ENCODE measurements around the gene BMI1.
"Not testable (repeated sequence)": the region's sequence is repeated elsewhere in the genome, so short reads cannot be mapped to it uniquely, and the experiment has no call there.

BMI1 gene

DNA sequence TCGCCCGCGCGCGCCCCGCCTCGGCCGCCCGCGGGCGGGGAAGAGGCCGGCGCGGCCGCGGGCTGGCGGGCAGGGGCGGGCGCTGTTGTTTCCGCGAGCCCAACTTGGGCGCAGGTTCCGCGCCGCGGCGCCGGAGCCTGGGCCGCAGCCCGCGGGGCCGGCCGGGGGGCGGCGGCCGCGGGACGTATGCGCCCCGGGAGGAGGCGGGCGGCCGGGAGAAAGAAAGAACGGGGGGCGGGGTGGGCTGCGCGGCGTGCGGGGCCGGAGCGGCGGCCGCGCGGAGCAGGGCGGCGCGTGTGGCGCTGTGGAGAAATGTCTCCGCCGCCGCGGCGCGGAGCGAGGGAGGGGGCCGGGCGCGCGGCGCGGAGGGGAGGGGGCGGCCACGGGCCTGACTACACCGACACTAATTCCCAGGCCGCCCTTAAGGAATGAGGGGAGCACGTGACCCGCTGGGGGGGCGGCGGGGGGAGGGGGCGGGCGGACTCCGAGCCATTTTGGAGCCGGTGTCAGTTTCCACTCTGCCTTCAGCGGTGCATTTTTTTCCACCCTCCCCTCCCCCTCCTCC is at the start of gene BMI1:
Gene BMI1 (plus strand): TSS at position 509 of the 565 bp plus-strand sequence. CDS start 5,351 bp downstream, outside the sequence.
- peak; percentile 76 for DNase-seq

DNA sequence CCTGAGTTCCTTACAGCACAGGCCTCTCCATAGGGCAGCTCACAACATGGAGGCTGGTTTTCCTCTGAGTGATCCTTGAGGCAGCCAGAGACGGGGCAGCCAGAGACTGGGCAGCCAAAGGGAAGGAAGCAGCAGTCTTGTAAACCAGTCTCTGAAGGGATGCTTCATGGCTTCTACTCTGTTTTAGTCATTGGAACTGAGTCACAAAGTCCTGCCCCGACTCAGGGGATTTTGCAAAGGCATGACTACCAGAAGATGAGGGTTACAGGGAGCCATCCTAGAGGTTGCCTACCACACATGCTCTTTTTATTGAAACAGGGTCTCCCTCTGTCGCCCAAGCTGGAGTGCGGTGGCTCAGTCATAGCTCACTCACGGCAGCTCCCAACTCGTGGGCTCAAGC is 49.1 kb upstream of the BMI1 start:
- no peak for DNase-seq

DNA sequence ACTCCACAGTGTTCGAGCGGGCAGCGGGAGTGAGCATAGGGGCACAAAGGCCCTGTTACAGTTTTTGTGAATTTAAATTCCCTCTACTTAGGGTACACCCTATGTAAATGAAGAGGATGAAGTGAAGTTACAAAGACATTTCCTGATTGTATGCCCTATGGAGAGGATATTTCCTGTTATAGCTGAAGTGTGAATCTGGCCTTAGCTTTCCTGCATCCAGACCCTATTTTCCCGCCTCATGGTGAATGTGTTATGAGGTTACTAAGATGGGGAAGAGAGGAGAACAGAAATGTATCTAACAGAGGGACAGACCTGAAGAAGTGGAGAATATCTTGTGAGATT is 42.5 kb upstream of the BMI1 start:
- DNase-seq: no peak

DNA sequence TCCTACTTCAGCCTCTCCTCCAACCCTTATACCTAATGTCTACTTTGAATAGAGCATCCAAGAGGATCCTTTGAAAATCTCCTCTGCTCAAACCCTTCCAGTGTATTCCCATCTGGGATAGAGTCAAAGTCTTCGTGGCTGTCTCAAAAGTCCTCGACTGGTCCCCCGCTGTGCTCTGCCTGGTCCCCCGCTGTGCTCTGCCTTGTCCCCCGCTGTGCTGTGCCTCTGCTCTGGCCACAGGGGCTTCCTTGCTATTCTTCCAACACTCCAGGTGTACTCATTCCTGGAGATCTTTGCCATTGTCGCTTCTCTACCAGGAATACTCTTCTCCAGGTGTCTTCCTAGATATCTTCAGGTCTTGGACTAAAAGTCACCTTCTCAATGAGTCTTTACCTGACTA is 40.8 kb upstream of the BMI1 start:
- no peak for DNase-seq

DNA sequence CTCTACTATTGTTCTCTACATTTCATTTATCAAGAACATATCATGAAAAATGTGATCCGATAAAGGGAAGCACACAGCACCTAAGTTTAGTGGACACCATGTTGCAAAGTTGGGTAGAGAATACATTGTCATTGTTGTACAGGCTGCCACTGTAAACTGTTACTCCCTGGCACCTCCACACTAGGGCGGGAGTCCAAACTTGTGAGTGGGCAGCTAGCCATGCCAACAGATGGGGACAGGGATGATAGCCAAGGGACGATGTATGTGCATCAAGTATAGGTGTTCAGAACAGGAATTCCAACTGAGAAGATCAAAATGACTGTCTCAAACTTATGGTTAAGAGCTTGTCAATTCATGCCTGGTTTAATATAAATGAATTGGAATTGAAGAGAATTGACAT is 35.8 kb upstream of the BMI1 start:
- DNase-seq: no peak

DNA sequence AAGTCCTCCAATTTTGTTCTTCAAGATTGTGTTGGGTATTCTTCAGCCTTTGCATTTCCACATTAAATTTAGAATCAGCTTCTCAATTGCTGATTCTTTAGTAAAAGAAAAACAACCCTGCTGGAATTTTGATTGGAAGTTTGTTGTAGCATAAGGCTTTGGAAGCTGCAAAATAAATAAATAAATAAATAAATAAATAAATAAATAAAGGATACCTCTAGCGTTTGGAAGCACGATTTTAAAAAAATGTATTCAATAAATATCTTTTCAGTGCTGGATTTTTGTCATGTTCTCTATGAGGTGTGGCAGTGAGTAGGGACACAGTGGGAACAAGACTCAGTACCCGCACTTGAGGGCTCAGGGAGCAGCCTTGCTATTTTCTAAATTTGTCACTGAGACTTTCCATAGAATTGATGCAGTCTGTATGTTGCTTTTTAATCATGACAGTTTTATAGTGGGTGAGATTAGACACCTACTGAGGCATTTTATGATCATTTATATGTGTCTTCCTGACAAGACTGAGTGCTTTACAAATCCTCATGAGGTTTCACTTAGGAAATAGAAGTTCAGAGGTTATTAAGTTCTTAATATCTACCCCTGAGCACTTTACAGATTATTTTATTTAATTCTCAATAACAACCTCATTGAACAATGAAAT is 27.0 kb upstream of the BMI1 start:
- DNase-seq: no peak

DNA sequence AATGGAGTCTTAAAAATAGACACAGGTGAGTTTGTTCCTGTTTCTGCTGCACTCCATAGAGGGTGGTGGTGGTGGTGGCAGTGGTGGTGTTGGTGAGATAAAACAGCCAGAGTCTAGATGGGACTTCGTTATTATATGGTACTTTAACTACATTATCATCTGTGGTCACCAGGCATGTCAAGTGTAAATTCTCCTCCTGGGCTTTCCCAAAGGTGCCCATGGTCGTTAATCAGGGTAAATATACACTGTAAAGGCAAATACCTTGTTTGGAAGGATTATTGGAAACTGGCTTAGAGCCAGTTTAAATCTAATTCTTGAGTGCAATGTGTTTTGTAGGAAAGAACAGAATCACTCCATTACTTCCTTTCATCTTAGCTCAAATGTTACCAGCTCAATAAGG is 26.2 kb upstream of the BMI1 start:
- DNase-seq: no peak

DNA sequence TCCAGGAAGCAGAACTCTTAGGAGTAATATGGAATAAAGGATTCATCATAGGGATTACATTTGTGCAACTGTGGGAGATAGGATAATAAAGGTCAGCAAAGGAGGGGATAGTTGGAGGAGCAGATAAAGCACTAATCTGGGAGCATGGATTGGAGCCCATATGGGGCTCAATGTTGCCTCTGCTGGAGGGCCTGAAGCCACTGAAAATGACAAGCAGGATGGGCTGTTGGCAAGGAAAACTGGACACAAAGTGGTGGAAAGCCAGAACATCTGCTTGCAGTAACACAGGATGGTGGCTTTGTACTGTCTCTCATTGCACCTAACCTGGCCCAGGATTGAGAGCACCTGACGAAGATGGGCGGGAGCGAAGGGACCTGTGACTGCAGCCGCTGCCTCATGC is 19.7 kb upstream of the BMI1 start:
- no peak for DNase-seq

DNA sequence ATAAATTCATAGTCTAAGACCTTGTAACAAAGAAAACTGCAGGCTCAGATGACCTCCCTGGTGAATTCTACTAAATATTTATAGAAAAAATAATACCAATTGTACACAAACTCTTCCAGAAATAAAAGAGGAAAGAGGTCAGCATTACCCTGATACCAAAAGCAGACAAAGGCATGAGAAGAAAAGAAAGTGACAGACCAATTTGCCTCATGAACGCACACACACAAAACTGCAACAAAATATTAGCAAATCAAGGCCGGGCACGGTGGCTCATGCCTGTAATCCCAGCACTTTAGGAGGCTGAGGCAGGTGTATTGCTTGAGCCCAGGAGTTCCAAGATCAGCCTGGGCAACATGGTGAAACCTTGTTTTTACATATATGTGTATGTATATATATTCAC is 17.4 kb upstream of the BMI1 start:
- DNase-seq: no peak

DNA sequence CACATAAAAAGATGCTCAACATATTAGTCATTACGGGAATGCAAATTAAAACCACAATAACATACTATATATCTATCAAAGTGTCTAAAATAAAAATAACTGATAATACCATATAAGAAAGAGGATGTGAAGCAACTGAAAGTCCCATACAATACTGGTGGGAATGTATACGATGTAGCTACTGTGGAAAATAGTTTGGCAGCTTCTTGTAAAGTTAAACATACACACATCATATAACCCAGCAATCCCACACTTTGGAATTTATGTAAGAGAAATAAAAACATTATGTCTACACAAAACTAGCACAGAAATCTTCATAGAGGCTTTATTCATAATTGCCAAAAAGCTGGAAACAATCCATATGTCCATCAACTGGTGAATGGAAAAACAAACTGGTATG is 15.2 kb upstream of the BMI1 start:
- no peak for DNase-seq

DNA sequence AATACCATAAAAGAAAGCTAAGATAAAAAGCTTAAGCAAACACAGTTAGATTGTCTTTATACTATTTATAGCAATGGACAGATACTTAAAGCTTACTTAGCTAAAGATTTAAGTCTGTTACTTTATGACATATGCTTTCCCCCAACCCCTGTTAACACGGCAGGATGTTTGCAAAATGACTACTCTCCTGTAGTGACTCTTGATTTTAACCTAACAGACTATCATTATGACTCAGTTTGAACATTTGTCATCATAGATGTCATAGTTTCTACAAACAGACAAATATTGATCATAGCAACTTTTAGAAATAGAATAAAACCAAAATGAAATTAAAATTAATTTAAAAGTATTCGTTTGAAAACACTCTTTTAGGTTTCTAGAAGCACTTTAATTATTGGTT is 12.5 kb upstream of the BMI1 start:
- DNase-seq: no peak

DNA sequence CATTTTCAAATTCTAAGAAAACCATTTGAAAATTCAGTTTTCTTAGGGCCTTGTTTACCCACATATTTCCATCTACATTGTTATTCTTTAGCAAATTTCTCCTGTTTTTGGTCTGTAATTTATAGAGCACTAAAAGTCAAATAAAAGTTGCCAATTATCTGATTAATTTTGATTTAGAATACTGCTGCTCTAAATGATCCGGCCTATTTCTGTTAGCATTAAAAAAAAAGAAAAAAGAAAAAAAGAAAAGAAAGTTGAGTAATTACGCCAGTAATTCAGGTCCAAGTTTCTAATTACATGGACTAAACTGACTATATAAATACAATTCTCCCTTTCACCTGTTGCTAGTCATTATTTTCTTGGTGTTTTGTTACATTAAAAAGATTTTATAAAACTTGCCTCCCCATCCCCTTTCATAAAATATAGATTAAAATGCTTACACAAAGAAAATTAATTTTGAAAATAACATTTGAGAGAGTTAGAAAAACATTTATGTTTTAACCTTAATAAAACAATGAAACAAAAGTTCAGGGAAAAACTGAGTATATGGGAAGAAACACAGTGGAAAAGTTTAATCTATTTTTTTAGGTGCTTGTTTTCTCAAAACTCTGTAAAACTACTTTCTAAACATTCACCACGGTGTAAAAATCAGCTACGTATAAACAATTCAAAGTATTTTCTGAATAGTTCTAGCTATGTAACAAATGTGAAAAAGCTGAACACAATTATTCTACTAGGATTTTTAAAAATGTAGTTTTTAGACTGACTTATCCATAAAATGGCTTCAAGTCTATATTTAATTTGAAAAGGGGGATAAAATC is 11.5 kb upstream of the BMI1 start:
- no peak for DNase-seq

DNA sequence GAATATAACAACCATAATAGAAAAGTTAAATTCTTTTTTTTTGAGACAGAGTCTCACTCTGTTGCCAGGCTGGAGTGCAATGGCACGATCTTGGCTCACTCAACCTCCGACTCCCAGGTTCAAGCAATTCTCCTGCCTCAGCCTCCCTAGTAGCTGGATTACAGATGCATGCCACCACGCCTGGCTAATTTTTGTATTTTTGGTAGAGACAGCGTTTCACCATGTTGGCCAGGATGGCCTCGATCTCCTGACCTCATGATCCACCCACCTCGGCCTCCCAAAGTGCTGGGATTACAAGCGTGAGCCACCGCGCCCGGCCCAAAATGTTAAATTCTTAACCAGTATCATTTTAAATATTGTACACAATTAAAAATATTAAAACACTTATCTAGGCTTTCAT is 10.9 kb upstream of the BMI1 start:
- not testable (repeated sequence) for DNase-seq

DNA sequence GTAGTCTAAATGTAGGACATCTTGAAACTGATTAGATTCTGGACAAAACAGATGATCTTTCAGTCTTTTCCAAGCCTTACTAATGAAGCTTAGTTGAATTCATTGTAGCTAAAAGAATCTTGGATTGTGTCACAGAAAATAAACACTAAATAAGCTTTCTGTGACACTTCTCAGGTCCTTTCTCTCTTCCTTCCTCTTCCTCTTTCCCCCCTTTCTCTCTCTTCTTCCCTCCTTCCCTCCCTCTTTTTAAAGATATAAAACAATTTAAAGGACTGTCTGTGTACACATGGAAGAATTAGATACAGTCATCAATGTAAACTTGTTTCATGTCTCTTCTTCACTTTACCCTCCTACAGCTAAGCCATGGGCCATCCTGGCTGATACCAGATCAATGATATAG is 10.0 kb upstream of the BMI1 start:
- no peak for DNase-seq

DNA sequence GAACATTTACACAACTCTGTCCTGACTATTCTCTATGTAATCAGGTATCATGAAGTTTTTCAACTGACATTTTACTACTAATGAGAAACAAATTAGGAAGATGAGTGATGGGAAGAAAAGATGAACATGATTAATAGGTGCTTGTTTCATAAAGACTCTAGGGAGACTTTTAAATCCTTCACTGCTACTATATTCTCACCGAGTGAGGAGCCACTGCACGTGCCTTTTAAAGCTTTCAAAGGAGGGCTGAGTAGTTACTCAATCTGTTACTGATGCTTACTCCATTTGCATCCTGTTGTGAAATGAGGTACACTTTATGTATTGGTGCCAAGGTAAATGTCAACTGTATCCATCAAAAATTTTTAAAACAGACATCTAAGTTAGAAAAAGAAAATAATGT is 6.0 kb upstream of the BMI1 start:
- no peak for DNase-seq

DNA sequence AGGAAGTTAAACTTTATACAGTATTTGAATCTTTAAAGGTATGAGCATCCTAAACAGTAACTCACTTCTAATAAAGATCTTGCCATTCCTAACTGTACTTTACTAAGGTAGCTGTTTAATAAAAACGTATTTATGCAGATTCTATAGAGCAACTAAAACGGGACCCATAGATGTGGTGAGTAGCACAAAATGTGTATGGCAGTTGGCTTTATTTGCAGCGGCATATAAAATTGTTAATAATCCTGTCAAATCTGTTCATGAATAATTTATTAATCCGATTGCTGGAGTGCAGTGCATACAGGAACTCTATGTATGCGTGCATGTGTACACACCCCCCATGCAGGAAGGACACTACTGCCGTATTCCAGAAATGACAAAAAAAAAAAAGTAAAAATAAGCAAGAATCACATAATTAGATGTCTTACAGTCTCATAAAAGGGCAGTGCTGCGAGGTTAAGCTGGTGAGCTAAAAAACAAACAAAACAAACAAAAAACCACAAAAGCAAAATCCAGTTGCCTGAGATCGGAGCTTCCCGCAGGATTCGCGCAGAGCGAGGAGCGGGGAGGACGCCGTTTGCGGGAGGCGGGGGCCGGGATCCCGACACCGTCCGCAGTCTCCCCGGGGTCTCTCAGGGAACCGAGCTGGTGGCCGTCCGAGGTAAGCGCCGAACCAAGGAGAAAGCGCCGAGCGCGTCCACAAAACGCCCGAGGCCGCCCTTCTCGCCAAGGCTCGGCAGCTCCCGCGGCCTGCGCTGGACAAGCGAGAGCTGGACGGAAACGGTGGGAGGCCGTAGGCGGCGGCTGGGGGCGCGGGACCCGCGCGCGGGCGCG is 5.2 kb upstream of the BMI1 start:
- no peak for DNase-seq

DNA sequence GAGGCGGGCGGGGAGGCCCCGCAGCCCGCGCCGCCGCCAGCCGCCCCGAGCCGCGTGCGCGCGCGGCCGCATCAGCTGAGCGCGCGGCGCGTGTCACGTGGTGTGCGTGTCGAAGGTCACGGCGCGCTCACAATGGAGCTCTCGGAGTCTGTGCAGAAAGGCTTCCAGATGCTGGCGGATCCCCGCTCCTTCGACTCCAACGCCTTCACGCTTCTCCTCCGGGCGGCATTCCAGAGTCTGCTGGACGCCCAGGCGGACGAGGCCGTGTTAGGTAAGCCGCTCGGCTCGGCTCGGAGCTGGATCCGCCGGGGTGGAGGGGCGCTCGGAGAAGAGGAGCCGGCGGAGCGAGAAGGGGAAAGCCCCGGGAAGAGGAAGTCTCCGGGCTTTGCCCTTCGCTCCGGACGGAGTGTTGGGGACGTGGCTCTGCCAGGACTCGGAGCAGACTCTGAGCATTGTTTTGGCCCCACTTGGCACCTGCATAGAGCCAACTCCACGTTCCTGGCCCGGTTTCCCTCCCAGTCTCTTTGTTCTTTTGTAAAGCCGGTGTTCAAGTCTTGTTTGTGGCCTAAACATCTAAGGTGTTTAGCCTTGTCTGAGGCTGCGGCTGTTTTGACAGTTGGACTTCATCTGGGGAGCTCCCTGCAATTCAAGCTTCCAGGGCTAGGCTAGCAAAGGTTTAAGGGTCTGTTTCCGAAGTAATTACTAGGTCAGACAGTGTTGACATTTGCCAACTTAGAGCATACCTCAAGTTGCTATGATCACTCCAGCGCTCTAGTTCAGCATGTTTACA is 4.4 kb upstream of the BMI1 start, which contains the start of gene COMMD3:
Gene COMMD3 (plus strand): TSS at position 103 of the 790 bp plus-strand sequence. CDS start 30 bp downstream, at position 133.
- DNase-seq: peak; percentile 88

DNA sequence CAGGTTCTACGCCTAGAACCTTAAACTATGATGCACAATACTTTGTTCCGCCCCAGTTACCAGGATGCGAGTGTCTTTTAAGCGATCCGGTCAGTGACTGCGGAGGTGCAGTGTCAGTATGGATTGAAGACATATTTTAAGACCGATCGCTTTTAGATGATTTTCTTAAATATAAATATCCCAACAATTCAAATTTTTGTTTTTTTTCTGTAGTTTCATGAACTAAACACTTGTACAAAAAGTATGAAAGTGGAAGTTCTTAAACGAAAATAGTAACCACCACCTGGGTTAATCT is 3.9 kb upstream of the BMI1 start:
- DNase-seq: no peak

DNA sequence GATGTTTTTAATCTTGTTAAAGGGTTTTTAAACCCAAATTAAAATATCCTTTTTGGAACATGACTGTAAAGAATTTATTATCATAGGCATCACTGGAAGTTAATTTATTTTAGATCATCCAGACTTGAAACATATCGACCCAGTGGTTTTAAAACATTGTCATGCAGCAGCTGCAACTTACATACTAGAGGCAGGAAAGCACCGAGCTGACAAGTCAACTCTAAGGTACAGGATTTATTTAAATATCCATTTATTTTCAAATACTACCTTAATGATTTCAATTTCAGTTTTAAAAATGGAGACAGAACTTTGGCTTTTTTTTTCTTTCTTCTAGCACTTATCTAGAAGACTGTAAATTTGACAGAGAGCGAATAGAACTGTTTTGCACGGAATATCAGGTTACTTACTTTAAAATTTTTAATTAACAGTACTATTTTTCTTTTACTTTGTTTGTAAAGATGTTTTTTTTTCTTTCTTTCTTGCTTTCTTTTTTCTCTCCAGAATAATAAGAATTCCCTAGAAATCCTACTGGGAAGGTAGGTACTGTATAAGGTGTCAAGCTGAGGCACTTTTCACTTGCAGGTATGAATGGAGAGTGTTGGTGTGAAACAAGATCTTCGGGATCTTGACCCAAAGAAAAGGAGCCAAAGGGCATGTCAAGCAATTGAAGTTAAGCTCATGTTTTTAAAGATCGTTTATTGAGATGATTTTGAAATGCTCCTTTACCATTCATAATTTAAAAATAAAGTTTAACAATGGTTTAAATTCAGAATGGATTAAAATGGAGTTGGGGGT is 2.9 kb upstream of the BMI1 start:
- DNase-seq: no peak

DNA sequence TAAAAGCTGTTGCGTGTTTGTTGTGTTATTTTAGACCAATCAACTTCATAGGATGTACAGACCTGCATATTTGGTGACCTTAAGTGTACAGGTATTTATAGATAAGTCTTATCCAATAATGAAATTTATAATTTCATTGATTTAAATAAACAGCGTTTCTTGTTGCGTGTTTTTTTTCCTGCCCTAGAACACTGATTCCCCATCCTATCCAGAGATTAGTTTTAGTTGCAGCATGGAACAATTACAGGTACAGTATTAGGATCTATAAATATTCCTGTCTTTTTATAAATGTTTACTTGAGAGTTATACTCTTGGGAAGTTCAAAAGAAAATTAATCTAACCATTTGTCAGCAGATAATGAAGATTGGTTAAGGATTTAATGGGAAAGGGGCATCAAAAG is 2.1 kb upstream of the BMI1 start:
- DNase-seq: no peak

DNA sequence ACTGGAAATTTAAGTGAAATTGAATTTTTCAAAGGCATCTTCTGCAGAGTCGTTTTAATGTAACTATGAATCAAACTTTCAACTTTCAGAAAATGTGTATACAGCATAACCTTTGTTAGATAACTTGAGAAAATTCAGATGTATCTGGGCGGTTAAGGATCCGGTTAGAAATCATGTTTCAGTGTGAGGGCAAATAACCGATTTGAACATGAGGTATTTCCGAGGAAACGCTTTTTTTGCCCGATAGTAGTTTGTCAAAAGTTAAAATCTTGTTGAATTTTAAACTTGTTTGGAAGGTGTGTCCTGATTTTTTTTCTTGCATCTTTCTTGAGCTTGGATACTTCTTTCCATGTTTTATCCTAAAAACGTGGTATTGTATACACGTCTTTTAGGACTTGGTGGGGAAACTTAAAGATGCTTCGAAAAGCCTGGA is 1.3 kb upstream of the BMI1 start:
- no peak for DNase-seq
